Stimulated activated CD4-positive, alpha-beta T cell treated with anti-CD3 and anti-CD28 coated beads, Interleukin-4, amount 100 ng/mL, for 48 hours (primary cell): Measurements from ENCODE around the gene MOV10.

Experiments
- DNase-seq, 2 donors: peaks; one replicate each; pipeline ENCODE4 v3.0.0-alpha.2; 2020; ENCODE audit warnings: low read depth in 2 of 2

Gene MOV10

GRCh38 chr1:112731451-112731850, 57.0 kb downstream of the MOV10 start:
- DNase-seq: no peak

DNA sequence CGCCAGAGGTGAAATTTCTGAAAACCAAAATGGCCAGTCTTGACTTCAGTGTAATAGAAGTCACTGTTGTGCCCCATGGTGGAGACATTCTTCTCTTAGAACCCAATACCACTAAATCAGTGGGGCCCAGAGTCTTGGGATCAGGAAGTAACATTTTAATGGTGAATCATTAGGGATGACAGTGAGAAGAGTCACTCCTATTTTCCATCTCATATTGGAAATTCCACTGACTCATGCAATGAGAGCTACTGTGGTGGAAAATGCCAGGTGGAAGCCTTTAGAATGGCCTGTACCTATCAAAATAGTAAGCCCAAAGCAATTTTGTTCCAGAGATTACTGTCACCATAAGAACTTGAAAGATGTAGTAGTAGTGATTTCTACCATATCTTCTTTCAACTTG, 61.3 kb downstream of the MOV10 start:
- DNase-seq: peak in 1 of 2 donors; percentile 11

DNA sequence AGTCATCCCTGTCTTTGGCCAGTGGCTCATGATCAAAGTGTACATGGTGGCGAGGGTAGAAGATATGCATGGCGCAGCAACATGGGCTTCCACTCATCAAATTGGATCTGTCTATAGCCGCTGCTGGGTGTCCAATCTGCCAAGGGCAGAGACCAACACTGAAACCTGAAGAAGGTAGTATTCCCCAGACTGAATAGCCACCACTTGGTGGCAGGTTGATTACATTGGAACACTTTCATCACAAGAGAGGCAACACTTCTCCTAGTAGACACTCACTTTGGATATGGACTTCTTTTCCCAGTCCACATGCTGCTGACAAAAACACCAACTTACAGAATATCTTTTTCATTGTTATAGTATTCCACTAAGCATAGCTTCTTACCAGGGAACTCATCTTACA, 63.1 kb downstream of the MOV10 start:
- DNase-seq: no peak

DNA sequence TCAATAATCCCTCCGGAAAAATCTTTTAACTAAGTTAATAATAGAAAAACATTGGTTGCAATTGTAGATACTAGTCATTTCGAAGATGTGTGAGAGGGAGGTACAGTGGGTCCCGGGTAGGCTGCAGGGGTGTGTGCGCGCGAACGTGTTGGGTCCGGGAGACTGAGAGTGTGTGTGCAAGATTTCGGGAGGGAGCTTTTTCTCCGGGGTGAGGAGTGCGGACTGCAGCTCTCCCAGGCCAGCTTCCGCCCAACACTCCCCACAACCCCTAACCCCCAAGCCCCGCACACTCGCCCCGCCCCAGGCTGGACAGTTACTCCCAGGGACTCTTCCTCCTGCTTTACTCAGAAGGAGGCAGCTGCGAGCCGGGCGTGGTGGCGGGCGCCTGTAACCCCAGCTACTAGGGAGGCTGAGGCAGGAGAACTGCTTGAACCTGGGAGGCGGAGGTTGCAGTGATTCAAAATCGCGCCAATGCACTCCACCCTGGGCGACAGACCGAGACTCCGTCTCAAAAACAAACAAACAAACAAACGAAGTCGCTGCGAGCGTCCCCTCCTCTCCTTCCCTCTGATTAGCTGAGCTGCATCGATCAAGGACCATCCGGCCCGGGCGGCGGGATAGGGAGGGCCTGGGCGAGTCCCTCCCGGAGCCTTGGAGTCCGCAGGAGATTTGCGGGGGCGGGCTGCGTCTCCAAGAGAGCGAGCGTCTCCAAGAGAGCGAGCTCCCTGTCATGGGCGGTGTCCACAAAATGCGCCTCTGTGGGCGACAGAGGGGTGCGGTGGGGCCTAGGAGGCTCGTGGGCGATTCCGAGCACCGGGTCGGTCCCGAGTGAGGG, 68.9 kb downstream of the MOV10 start:
- no peak for DNase-seq

- no peak for DNase-seq
Measured at GRCh38 chr1:112744009-112744578, 69.6 kb downstream of the MOV10 start.

GRCh38 chr1:112748396-112748795, 73.9 kb downstream of the MOV10 start:
- no peak for DNase-seq
